ENCODE results near the gene KCNA5. TPM values are rescaled to one million over a fixed set of nuclear protein-coding genes. Genes with fewer than 3 reads are reported as not detected.
A peak's percentile ranks its signal among the peaks of the same experiment; 100 is the strongest.

Gene KCNA5
- total RNA-seq (1 to 10 TPM in 8 of 9 donors, under 1 TPM in 1; 0.84 to 4.4 (median 2.5) TPM), polyA plus RNA-seq (1 to 10 TPM; 1.7 to 1.8 TPM)
- long read RNA-seq, donor 1, transcript KCNA5-201 (1 exons, 2,800 nt) = major isoform, 14 of 14 reads
- long read RNA-seq, donor 1, partial matches to known transcripts = 0 of 14 reads
- long read RNA-seq, donor 1, other reads (novel, unspliced or antisense) = 0 of 14 reads
- long read RNA-seq, donor 2, transcript KCNA5-201 (1 exons, 2,800 nt) = major isoform, 8 of 9 reads
- long read RNA-seq, donor 2, partial matches to known transcripts = 0 of 9 reads
- long read RNA-seq, donor 2, other reads (novel, unspliced or antisense) = 1 of 9 reads
- long read RNA-seq, donor 3 = 0 reads

- ATAC-seq = peak; percentile 39 to 61 (median 56)
- no peaks in the 10 kb centered on the region for H3K36me3 ChIP-seq
- no peaks in the 10 kb centered on the region for H3K9me3 ChIP-seq
- no peak for TF ChIP-seq CTCF (IDR thresholded peaks at IDR 0.05)
- no peak for TF ChIP-seq POLR2A (IDR thresholded peaks at IDR 0.05)
- peak within 1 kb of the TSS; percentile 7 to 64 (median 52) for H3K4me3 ChIP-seq
- WGBS, 4 donors = 3 to 4% (median 3%) methylated on average over 37 to 68 of the region's 68 CpGs
- H3K27me3 ChIP-seq = peaks cover 0 to 26% (median 12%) of the 10 kb centered on the region in 9 donors
- intact Hi-C loops (cut with DNase I) = no loop called here
- peak within 1 kb of the TSS in 10 of 12 donors; percentile 17 to 83 (median 52) for H3K27ac ChIP-seq
- peaks cover 0 to 40% (median 16%) of the 10 kb centered on the region in 12 donors for H3K4me1 ChIP-seq
- peak; percentile 40 to 58 (median 42) for DNase-seq
Observed at GRCh38 chr12:5043589-5044419, at the start of gene KCNA5. KCNA5 (plus strand) TSS chr12:5043879; CDS start chr12:5044148, 269 bp downstream.

- Histone ChIP-seq H3K27ac (no peak overlapping the region), H3K27me3 (peaks cover 0 to 18% (median 0%) of the 10 kb centered on the region in 9 donors), H3K4me3 (no peak overlapping the region), H3K4me1 (peaks cover 0 to 10% (median 4%) of the 10 kb centered on the region in 12 donors), H3K9me3 (no peaks in the 10 kb centered on the region), H3K36me3 (no peaks in the 10 kb centered on the region)
- intact Hi-C loops (cut with DNase I) = loop anchor here in 1 of 10 donors (5.0 kb wide), 1 partner anchor 37 kb away; no protein-coding TSS in a partner anchor
- peak in 3 of 4 donors; percentile 37 to 63 (median 54) for ATAC-seq
- no peak for TF ChIP-seq CTCF (IDR thresholded peaks at IDR 0.05)
- TF ChIP-seq POLR2A (IDR thresholded peaks at IDR 0.05) = no peak
- 50 to 55% (median 53%) methylated on average over 4 of the region's 4 CpGs for WGBS, 4 donors
- peak in 1 of 5 donors; percentile 41 for DNase-seq
Observed at GRCh38 chr12:4994622-4995021, 49.1 kb upstream of the KCNA5 start.

GRCh38 chr12:4996714-4997113 lies 47.0 kb upstream of the KCNA5 start:
- Histone ChIP-seq H3K27me3 (peaks cover 0 to 14% (median 0%) of the 10 kb centered on the region in 9 donors), H3K4me1 (peaks cover 0 to 10% (median 4%) of the 10 kb centered on the region in 12 donors), H3K27ac (no peak overlapping the region), H3K36me3 (no peaks in the 10 kb centered on the region), H3K9me3 (no peaks in the 10 kb centered on the region), H3K4me3 (no peak overlapping the region)
- TF ChIP-seq CTCF (IDR thresholded peaks at IDR 0.05) (no peak), POLR2A (IDR thresholded peaks at IDR 0.05) (no peak)
- DNase-seq (no peak), ATAC-seq (no peak)
- intact Hi-C loops (cut with DNase I) = no loop called here
- 77 to 80% (median 80%) methylated on average over 4 of the region's 4 CpGs for WGBS, 4 donors

GRCh38 chr12:4997939-4998338 lies 45.7 kb upstream of the KCNA5 start:
- peak in 2 of 5 donors; percentile 28 to 67 for DNase-seq
- TF ChIP-seq CTCF (IDR thresholded peaks at IDR 0.05) = no peak
- no peak for TF ChIP-seq POLR2A (IDR thresholded peaks at IDR 0.05)
- Histone ChIP-seq H3K9me3 (no peaks in the 10 kb centered on the region), H3K27ac (peak overlapping the region in 2 of 12 donors; percentile 35 to 42), H3K36me3 (no peaks in the 10 kb centered on the region), H3K27me3 (peaks cover 0 to 14% (median 0%) of the 10 kb centered on the region in 9 donors), H3K4me3 (no peak overlapping the region), H3K4me1 (peaks cover 0 to 10% (median 4%) of the 10 kb centered on the region in 12 donors)
- ATAC-seq = peak; percentile 77 to 89 (median 80)
- WGBS, 4 donors = 18 to 32% (median 25%) methylated on average over 7 of the region's 7 CpGs
- intact Hi-C loops (cut with DNase I) = no loop called here

Data from heart left ventricle (tissue), 16 donors.